Lung (tissue), 12 donors: ENCODE results near the gene PRR15L. TPM values are rescaled to one million over a fixed set of nuclear protein-coding genes. Genes with fewer than 3 reads are reported as not detected.

ENCODE experiments used
- ATAC-seq: fragments of 200-7000 bp; cut with Tn5 transposase; one replicate; pipeline ENCODE4 v1.9.1; 2020; ENCODE audit warnings: moderate number of reproducible peaks; ENCODE audit not compliant: insufficient read depth, low FRiP score
- DNase-seq, 3 donors: peaks; one replicate each; pipeline ENCODE4 v3.0.0-alpha.2; 2013 to 2017
- H3K27ac ChIP-seq, 2 donors: one replicate each; pipeline ENCODE4 v1.5.1; 2013; ENCODE audit warnings: mild to moderate bottlenecking in 2 of 2, moderate library complexity in 2 of 2, control low read depth in 1 of 2, inconsistent platforms in 1 of 2, low read depth in 1 of 2, low read length in 1 of 2
- H3K27me3 ChIP-seq, 3 donors: one replicate each; pipeline ENCODE4 v1.5.1; 2013; ENCODE audit warnings: low read length in 2 of 3; ENCODE audit not compliant: control insufficient read depth in 3 of 3, insufficient read depth in 3 of 3
- H3K36me3 ChIP-seq, 4 donors: one replicate each; pipeline ENCODE4 v1.5.1; 2013; ENCODE audit warnings: low read length in 4 of 4, mild to moderate bottlenecking in 1 of 4, moderate library complexity in 1 of 4; ENCODE audit not compliant: control insufficient read depth in 4 of 4, insufficient read depth in 4 of 4
- H3K4me1 ChIP-seq, 5 donors: one replicate each; pipeline ENCODE4 v1.5.1; 2013; ENCODE audit warnings: low read length in 5 of 5, mild to moderate bottlenecking in 2 of 5, moderate library complexity in 1 of 5; ENCODE audit not compliant: control insufficient read depth in 5 of 5, insufficient read depth in 5 of 5
- H3K4me3 ChIP-seq: one replicate; pipeline ENCODE4 v1.5.1; 2013; ENCODE audit warnings: mild to moderate bottlenecking, control low read depth, moderate library complexity
- H3K9ac ChIP-seq, 2 donors: one replicate each; pipeline ENCODE4 v1.5.1; 2013; ENCODE audit warnings: low read length in 2 of 2, control low read depth in 1 of 2; ENCODE audit not compliant: insufficient read depth in 1 of 2
- H3K9me3 ChIP-seq, 4 donors: one replicate each; pipeline ENCODE4 v1.5.1; 2013; ENCODE audit warnings: low read length in 3 of 4, mild to moderate bottlenecking in 1 of 4, moderate library complexity in 1 of 4; ENCODE audit not compliant: control insufficient read depth in 4 of 4, insufficient read depth in 3 of 4
- WGBS, 2 donors: extraction: QIAGEN DNeasy Blood & Tissue Kit; methylation state at CpG; one replicate each; pipeline ENCODE4 v1.1.7; 2013; 5-methylcytosine and 5-hydroxymethylcytosine counted together
- polyA plus RNA-seq, 2 donors: library from polyadenylated mRNA; stranded (reverse); fragments of 200-250 nt; gene quantifications; one replicate each; pipeline ENCODE4 v1.2.1, GENCODE V29; 2013
- total RNA-seq, 2 donors: library from RNA; depleted of rRNA in 1 of 2; stranded (reverse); fragments of >200 nt in 1 of 2; gene quantifications; one replicate each; pipeline ENCODE4 v1.2.1, GENCODE V29; 2014 to 2021
- TF ChIP-seq, protein P1 (sequence below): IDR thresholded peaks from 2 replicates; pipeline ENCODE4 v1.5.1; 2012; ENCODE audit warnings: mild to moderate bottlenecking; ENCODE audit errors: control extremely low read depth, extremely low read depth
- donor health status: control.
- donor health status: control.
- donor health status: Bipolar disorder and iron deficiency.
- donor health status: healthy.
- donor health status: DM: yes; HTN: yes; CAD: no.

The PRR15L gene
- total and polyA plus RNA-seq, 4 donors: 59.5 to 98.5 (median 75.5) TPM

DNA sequence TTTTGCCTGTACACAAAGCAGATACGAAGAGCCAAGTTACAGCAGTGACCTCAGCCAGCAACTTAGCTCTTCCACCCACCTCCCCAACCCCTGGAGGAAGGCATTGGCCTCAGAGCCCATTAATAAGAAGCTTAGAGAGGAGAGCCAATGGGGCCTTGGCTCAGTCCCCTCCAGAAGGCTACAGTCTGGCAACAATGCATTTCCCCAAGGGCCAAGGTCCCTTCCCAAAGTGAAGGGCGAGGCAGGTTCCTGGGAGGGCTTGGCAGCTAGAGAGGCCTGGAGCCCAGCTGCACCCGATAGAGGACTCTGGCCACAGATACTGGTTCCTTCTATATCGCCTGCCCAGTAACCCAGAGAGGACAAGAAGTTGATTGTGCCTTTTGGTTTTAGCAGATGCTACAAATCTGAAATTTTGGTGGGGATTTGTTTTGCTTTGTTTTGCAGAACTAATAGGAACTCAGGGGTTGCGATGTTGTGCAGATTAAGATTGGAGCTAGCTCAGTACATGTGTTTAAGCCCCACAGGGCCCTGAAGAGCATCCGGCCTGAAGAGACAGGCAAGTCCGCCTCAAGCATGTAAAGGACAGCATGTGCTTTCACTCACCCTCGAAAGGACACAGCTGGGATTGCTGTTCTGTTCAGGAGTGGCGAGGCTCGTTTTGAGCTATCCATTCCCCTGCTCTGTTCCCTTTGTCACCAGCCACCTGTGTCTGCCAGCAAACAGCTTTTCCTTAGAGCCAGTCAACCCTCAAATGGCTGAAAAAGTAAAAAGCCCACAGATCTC, 28.3 kb downstream of the PRR15L start:
- no peak overlapping the region for H3K4me3 ChIP-seq
- no peak for ATAC-seq
- H3K9ac ChIP-seq: no peak overlapping the region
- H3K27ac ChIP-seq: no peak overlapping the region
- no peaks in the 10 kb centered on the region for H3K27me3 ChIP-seq
- peaks cover 0 to 49% (median 20%) of the 10 kb centered on the region in 4 donors for H3K36me3 ChIP-seq
- WGBS, 2 donors: 81 to 87% methylated on average over 10 of the region's 10 CpGs
- DNase-seq: no peak
- no peaks in the 10 kb centered on the region for H3K4me1 ChIP-seq
- no peaks in the 10 kb centered on the region for H3K9me3 ChIP-seq
- TF ChIP-seq, protein P1, sequence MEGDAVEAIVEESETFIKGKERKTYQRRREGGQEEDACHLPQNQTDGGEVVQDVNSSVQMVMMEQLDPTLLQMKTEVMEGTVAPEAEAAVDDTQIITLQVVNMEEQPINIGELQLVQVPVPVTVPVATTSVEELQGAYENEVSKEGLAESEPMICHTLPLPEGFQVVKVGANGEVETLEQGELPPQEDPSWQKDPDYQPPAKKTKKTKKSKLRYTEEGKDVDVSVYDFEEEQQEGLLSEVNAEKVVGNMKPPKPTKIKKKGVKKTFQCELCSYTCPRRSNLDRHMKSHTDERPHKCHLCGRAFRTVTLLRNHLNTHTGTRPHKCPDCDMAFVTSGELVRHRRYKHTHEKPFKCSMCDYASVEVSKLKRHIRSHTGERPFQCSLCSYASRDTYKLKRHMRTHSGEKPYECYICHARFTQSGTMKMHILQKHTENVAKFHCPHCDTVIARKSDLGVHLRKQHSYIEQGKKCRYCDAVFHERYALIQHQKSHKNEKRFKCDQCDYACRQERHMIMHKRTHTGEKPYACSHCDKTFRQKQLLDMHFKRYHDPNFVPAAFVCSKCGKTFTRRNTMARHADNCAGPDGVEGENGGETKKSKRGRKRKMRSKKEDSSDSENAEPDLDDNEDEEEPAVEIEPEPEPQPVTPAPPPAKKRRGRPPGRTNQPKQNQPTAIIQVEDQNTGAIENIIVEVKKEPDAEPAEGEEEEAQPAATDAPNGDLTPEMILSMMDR: no peak

DNA sequence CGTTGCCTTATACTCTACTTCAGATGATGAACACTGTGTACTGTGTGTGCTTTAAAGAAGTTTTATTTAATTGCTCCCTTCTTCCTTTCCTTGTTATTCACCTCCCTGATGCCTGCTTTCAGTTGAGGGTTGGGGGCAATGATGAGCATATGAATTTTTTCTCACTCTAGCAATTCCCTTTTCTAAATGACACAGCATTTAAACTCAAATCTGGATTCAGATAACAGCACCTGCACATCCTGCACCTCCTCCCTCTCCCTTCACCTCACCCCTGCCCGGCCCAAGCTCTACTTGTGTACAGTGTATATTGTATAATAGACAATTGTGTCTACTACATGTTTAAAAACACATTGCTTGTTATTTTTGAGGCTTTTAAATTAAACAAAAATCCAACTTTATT, 29.3 kb downstream of the PRR15L start:
- Histone ChIP-seq H3K4me1 (no peaks in the 10 kb centered on the region), H3K27ac (no peak overlapping the region), H3K36me3 (peaks cover 2 to 57% (median 28%) of the 10 kb centered on the region in 4 donors), H3K4me3 (no peak overlapping the region), H3K9me3 (no peaks in the 10 kb centered on the region), H3K27me3 (no peaks in the 10 kb centered on the region), H3K9ac (no peak overlapping the region)
- WGBS, 2 donors: 37 to 68% methylated on average over 2 of the region's 2 CpGs
- no peak for ATAC-seq
- TF ChIP-seq, protein P1: no peak
- no peak for DNase-seq

DNA sequence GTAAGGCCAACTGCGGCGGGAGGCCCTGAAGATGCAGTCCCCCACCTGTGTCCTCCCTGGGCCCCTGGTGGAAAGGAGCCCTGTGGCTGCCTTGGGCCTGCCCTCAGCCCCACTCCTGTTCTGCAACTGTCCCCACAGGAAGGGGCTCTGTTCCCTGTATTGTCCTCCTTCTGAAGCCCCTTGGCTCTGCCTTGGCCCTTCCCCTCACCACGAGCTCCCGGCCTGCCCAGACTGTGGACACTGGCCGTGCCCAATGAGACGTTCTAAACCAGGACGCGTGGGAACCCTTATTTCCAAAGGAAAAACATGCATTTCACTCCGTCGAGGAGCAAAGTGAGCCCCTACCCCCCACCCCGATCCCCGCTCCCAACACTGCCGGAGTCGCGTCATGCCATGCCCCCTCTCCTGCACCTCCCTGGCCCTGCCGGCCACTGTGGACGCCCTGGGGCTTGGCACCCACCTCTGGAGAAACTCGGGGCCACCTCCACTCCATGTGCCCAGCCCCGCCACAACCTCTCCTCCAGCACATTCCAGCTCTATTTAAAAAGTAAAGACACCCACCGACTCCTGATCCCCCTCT, 29.8 kb downstream of the PRR15L start:
- Histone ChIP-seq H3K36me3 (peaks cover 7 to 61% (median 33%) of the 10 kb centered on the region in 4 donors), H3K4me3 (no peak overlapping the region), H3K27ac (no peak overlapping the region), H3K4me1 (no peaks in the 10 kb centered on the region), H3K27me3 (no peaks in the 10 kb centered on the region), H3K9ac (no peak overlapping the region), H3K9me3 (no peaks in the 10 kb centered on the region)
- DNase-seq (no peak), ATAC-seq (no peak)
- TF ChIP-seq, protein P1: no peak
- 90 to 93% methylated on average over 20 of the region's 20 CpGs for WGBS, 2 donors
